Measurements from ENCODE around the gene ARFGAP2. TPM values are rescaled to one million over a fixed set of nuclear protein-coding genes. Genes with fewer than 3 reads are reported as not detected.

ARFGAP2 gene
- total RNA-seq, 4 donors from 2014 or later = 105 to 239 (median 157) TPM

GRCh38 chr11:47152126-47152952, 24.3 kb downstream of the ARFGAP2 start:
- WGBS, 2 donors = 84 to 89% methylated on average over 16 of the region's 16 CpGs
- intact Hi-C loops (cut with DNase I; ENCODE audit: low total_unique reads) = no loop called here
- TF ChIP-seq CTCF (IDR thresholded peaks at IDR 0.05) (no peak), POLR2A (IDR thresholded peaks at IDR 0.05) (no peak)
- no peak for DNase-seq (ENCODE audit: low spot score in 2 of 2)
- no peak overlapping the region for H3K4me3 ChIP-seq (ENCODE audit: low read depth, poor library complexity, severe bottlenecking)

GRCh38 chr11:47149782-47150181, 26.9 kb downstream of the ARFGAP2 start:
- no peak overlapping the region for H3K4me3 ChIP-seq (ENCODE audit: low read depth, poor library complexity, severe bottlenecking)
- no peak for DNase-seq (ENCODE audit: low spot score in 2 of 2)
- no peak for TF ChIP-seq POLR2A (IDR thresholded peaks at IDR 0.05)
- no peak for TF ChIP-seq CTCF (IDR thresholded peaks at IDR 0.05)
- 43 to 49% methylated on average over 2 of the region's 2 CpGs for WGBS, 2 donors
- intact Hi-C loops (cut with DNase I; ENCODE audit: low total_unique reads) = no loop called here

- intact Hi-C loops (cut with DNase I; ENCODE audit: low total_unique reads) = no loop called here
- no peak for DNase-seq (ENCODE audit: low spot score in 2 of 2)
- 21 to 25% methylated on average over 10 of the region's 10 CpGs for WGBS, 2 donors
- TF ChIP-seq CTCF (IDR thresholded peaks at IDR 0.05) (no peak), POLR2A (IDR thresholded peaks at IDR 0.05) (no peak)
- H3K4me3 ChIP-seq (ENCODE audit: low read depth, poor library complexity, severe bottlenecking) = no peak overlapping the region
These were observed 27.7 kb downstream of the ARFGAP2 start for GRCh38 chr11:47148903-47149531.

GRCh38 chr11:47148270-47148669, 28.4 kb downstream of the ARFGAP2 start:
- WGBS, 2 donors = 85 to 89% methylated on average over 4 of the region's 4 CpGs
- no peak for DNase-seq (ENCODE audit: low spot score in 2 of 2)
- intact Hi-C loops (cut with DNase I; ENCODE audit: low total_unique reads) = no loop called here
- H3K4me3 ChIP-seq (ENCODE audit: low read depth, poor library complexity, severe bottlenecking) = no peak overlapping the region
- TF ChIP-seq POLR2A (IDR thresholded peaks at IDR 0.05) (no peak), CTCF (IDR thresholded peaks at IDR 0.05) (no peak)

GRCh38 chr11:47147681-47148080, 29.0 kb downstream of the ARFGAP2 start:
- 80 to 86% methylated on average over 7 of the region's 7 CpGs for WGBS, 2 donors
- intact Hi-C loops (cut with DNase I; ENCODE audit: low total_unique reads) = no loop called here
- H3K4me3 ChIP-seq (ENCODE audit: low read depth, poor library complexity, severe bottlenecking) = no peak overlapping the region
- DNase-seq (ENCODE audit: low spot score in 2 of 2) = no peak
- TF ChIP-seq CTCF (IDR thresholded peaks at IDR 0.05) (no peak), POLR2A (IDR thresholded peaks at IDR 0.05) (no peak)
